Neural crest cell (in vitro differentiated cells): ENCODE results near the gene RALGAPA1. TPM values are rescaled to one million over a fixed set of nuclear protein-coding genes. Genes with fewer than 3 reads are reported as not detected.
"Not testable (repeated sequence)": the region's sequence is repeated elsewhere in the genome, so short reads cannot be mapped to it uniquely, and the experiment has no call there.

ENCODE experiments used
- DNase-seq: peaks from one replicate; pipeline ENCODE4 v3.0.0; 2021; ENCODE audit warnings: low read depth, mixed read lengths, low spot score
- H3K27ac Mint-ChIP-seq: one replicate; pipeline ENCODE4 v1.8.0; 2021; ENCODE audit warnings: mild to moderate bottlenecking, mixed read lengths; ENCODE audit not compliant: unreplicated experiment
- H3K27me3 Mint-ChIP-seq: 2 replicates; pipeline ENCODE4 v1.8.0; 2021; ENCODE audit warnings: low read depth, mild to moderate bottlenecking, mixed read lengths
- H3K36me3 Mint-ChIP-seq: 2 replicates; pipeline ENCODE4 v1.8.0; 2021; ENCODE audit warnings: low read depth, mild to moderate bottlenecking, mixed read lengths
- H3K4me1 Mint-ChIP-seq: 2 replicates; pipeline ENCODE4 v1.8.0; 2021; ENCODE audit warnings: mixed read lengths
- H3K4me3 Mint-ChIP-seq: one replicate; pipeline ENCODE4 v1.8.0; 2021; ENCODE audit warnings: mild to moderate bottlenecking, mixed read lengths
- H3K9me3 Mint-ChIP-seq: 2 replicates; pipeline ENCODE4 v1.8.0; 2021; ENCODE audit warnings: mixed read lengths
- total RNA-seq: library from RNA; stranded (reverse); gene quantifications from 2 replicates; pipeline ENCODE4 v1.2.1, GENCODE V29; 2021
- TF ChIP-seq, protein P1 (sequence below): fragments of 200-600 bp; sonication (generic); conservative IDR thresholded peaks from 2 replicates; pipeline ENCODE4 v1.5.0; 2021; ENCODE audit warnings: antibody characterized with exemption, mild to moderate bottlenecking

The RALGAPA1 gene
- total RNA-seq, 1 donor from 2014 or later = 46.0 TPM

DNA sequence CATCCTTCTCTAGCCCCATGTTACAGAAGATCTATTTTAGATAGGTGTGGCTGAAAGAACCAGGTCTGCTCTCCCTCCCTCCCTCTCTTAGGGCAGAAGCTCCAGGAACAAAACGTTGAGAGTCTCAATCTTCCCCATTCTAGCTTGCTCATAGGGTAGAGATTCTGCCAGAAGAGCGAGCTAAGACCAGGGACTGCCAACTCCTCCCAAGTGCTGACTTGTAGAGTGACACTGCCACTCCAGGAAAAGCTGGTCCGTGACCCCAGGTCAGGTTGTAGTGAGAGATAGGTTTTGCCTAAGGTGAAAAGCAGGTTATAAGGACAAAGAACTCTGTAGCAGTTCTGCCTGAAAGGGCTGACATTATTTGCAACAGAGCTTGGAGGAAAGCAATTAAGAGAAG is 201.7 kb downstream of the RALGAPA1 start:
- Mint-ChIP-seq H3K27me3 (no peaks in the 10 kb centered on the region), H3K36me3 (peaks cover 27% of the 10 kb centered on the region), H3K4me3 (no peak overlapping the region), H3K27ac (no peak overlapping the region), H3K9me3 (peaks cover 4% of the 10 kb centered on the region), H3K4me1 (no peaks in the 10 kb centered on the region)
- DNase-seq = no peak
- TF ChIP-seq, protein P1, sequence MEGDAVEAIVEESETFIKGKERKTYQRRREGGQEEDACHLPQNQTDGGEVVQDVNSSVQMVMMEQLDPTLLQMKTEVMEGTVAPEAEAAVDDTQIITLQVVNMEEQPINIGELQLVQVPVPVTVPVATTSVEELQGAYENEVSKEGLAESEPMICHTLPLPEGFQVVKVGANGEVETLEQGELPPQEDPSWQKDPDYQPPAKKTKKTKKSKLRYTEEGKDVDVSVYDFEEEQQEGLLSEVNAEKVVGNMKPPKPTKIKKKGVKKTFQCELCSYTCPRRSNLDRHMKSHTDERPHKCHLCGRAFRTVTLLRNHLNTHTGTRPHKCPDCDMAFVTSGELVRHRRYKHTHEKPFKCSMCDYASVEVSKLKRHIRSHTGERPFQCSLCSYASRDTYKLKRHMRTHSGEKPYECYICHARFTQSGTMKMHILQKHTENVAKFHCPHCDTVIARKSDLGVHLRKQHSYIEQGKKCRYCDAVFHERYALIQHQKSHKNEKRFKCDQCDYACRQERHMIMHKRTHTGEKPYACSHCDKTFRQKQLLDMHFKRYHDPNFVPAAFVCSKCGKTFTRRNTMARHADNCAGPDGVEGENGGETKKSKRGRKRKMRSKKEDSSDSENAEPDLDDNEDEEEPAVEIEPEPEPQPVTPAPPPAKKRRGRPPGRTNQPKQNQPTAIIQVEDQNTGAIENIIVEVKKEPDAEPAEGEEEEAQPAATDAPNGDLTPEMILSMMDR = no peak

DNA sequence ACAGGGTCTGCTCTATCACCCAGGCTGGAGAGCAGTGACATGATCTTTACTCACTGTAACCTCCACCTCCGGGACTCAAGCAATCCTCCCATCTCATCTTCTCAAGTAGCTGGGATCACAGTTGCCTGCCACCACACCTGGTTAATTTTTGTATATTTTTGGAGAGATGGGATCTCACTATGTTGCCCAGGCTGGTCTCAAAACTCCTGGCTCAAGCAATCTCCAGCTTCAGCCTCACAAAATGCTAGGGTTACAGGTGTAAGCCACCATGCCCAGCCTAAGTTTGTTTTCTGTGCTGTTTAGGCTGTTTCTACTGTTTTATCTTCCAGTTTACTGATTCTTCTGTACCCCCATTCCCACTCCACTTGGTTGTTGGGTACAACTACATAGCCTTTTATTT is 208.8 kb downstream of the RALGAPA1 start:
- TF ChIP-seq, protein P1 = no peak
- Mint-ChIP-seq H3K36me3 (peaks cover 42% of the 10 kb centered on the region), H3K27me3 (no peaks in the 10 kb centered on the region), H3K4me3 (no peak overlapping the region), H3K4me1 (no peaks in the 10 kb centered on the region), H3K27ac (no peak overlapping the region), H3K9me3 (peaks cover 9% of the 10 kb centered on the region)
- DNase-seq = no peak

DNA sequence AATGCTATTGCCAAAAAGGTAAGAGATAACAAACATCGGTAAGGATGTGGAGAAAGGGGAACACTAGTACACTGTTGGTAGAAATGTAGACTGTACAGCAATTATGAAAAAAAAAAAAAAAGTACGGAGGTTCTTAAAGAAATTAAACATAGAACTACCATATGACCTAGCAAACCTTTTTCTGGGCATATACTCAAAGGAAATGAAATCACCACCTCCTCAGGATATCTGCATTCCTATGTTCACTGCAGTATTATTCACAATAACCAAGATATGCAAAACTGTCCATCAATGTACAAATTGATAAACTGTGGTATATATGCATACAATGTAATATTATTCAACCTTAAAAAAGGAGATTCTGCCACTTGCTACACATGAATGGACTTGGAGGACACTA is 214.5 kb downstream of the RALGAPA1 start:
- TF ChIP-seq, protein P1 = no peak
- Mint-ChIP-seq H3K4me1 (no peaks in the 10 kb centered on the region), H3K9me3 (no peaks in the 10 kb centered on the region), H3K27ac (no peak overlapping the region), H3K36me3 (peaks cover 33% of the 10 kb centered on the region), H3K4me3 (no peak overlapping the region), H3K27me3 (no peaks in the 10 kb centered on the region)
- DNase-seq = no peak

DNA sequence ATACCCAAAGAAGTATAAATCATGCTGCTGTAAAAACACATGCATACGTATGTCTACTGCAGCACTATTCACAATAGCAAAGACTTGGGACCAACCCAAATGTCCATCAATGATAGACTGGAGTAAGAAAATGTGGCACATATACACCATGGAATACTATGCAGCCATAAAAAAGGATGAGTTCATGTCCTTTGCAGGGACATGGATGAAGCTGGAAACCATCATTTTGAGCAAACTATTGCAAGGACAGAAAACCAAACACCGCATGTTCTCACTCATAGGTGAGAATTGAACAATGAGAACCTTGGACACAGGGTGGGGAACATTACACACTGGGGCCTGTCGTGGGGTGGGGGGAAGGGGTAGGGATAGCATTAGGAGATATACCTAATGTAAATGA is 221.7 kb downstream of the RALGAPA1 start:
- H3K27me3 Mint-ChIP-seq, H3K27ac Mint-ChIP-seq, H3K9me3 Mint-ChIP-seq, DNase-seq, H3K4me1 Mint-ChIP-seq, H3K4me3 Mint-ChIP-seq: not testable (repeated sequence)
- peaks cover 44% of the 10 kb centered on the region for H3K36me3 Mint-ChIP-seq

DNA sequence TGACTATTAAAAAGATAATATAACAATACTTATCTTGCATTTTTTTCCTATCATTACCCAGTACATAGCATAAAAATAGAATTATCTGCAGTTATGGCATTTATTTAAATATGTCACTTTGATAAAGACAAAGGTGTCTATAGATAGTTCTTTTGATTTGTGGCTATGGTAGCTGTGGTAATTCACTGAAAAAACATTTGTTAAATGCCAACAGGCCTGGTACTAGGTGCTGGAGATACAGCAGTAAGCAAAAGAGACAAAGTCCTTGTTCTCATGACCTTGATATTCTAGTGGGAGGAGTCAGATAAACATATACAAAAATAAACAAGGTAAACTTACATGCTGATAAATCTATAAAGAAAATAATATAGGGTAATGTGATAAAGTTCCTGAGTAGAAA is 230.5 kb downstream of the RALGAPA1 start:
- Mint-ChIP-seq H3K27ac (no peak overlapping the region), H3K36me3 (peaks cover 8% of the 10 kb centered on the region), H3K4me3 (no peak overlapping the region), H3K9me3 (no peaks in the 10 kb centered on the region), H3K27me3 (no peaks in the 10 kb centered on the region), H3K4me1 (no peaks in the 10 kb centered on the region)
- no peak for DNase-seq
- TF ChIP-seq, protein P1 = no peak

DNA sequence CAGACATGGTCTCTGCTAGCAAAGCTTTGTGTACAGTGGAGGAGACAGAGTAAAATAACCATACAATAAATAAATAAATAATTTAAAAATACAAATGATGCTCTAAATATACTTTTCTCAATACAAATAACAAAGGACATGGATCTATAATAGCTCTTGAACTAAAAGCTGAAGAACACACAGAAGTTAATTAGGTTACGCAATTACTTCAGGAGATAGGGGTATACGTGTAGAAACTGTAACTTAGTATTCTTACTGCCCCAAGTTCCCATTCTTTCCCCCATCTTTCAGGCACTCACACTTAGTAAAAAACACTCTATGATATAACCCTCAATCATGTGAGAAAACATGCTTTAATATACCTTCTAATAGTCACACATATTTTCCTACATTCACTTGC is 231.0 kb downstream of the RALGAPA1 start:
- peaks cover 3% of the 10 kb centered on the region for H3K36me3 Mint-ChIP-seq
- no peaks in the 10 kb centered on the region for H3K9me3 Mint-ChIP-seq
- TF ChIP-seq, protein P1 = no peak

More for the DNA sequence above, 231.0 kb downstream of the RALGAPA1 start:
- Mint-ChIP-seq H3K4me3 (no peak overlapping the region), H3K4me1 (no peaks in the 10 kb centered on the region), H3K27me3 (no peaks in the 10 kb centered on the region), H3K27ac (no peak overlapping the region)
- DNase-seq = no peak
